Adrenal gland (tissue), 12 donors: ENCODE results near the gene ANKFN1. TPM values are rescaled to one million over a fixed set of nuclear protein-coding genes. Genes with fewer than 3 reads are reported as not detected.

Experiments
- DNase-seq, 7 donors: peaks; one replicate each; pipeline ENCODE4 v3.0.0-alpha.2; 2019 to 2020
- H3K27ac ChIP-seq, 5 donors: fragments of 200-600 bp; sonication (generic) in 4 of 5; 1 replicate in 3 of 5; 2 replicates in 2 of 5; pipeline versions ENCODE4 v1.5.1 to v1.8.0; 2016 to 2020; ENCODE audit warnings: mild to moderate bottlenecking in 1 of 5
- H3K27me3 ChIP-seq: fragments of 200-600 bp; 2 replicates; pipeline ENCODE4 v1.8.0; 2021
- H3K36me3 ChIP-seq, 2 donors: fragments of 200-600 bp; replicated peaks in 1 of 2; 1 replicate in 1 of 2; 2 replicates in 1 of 2; pipeline versions ENCODE4 v1.5.1 to v1.8.0; 2018 to 2022
- H3K4me1 ChIP-seq, 2 donors: fragments of 200-600 bp; replicated peaks in 1 of 2; 1 replicate in 1 of 2; 2 replicates in 1 of 2; pipeline versions ENCODE4 v1.5.1 to v1.8.0; 2018 to 2021
- H3K4me3 ChIP-seq, 4 donors: fragments of 200-600 bp; sonication (generic) in 3 of 4; one replicate each; pipeline ENCODE4 v1.5.1; 2016 to 2018
- H3K9me3 ChIP-seq, 3 donors: fragments of 200-600 bp; sonication (generic) in 1 of 3; replicated peaks in 1 of 3; 1 replicate in 2 of 3; 2 replicates in 1 of 3; pipeline versions ENCODE4 v1.5.1 to v1.8.0; 2016 to 2021
- POLR2A ChIP-seq, 2 donors: fragments of 450-650 bp; IDR thresholded peaks; one replicate each; pipeline ENCODE4 v1.6.1; 2017; ENCODE audit warnings: antibody characterized with exemption in 2 of 2, mild to moderate bottlenecking in 2 of 2, moderate library complexity in 1 of 2
- WGBS, 4 donors: extraction: QIAGEN DNeasy Blood & Tissue Kit in 2 of 4; methylation state at CpG; one replicate each; pipeline versions ENCODE4 v1.1.5 to v1.1.7; 2013 to 2017; 5-methylcytosine and 5-hydroxymethylcytosine counted together
- intact Hi-C, 2 donors: fragments of 100-400 bp; cut with DNase I; formaldehyde crosslinking; loops; one replicate each; pipeline versions ENCODE4 v1.14.1 to v1.15.0; 2022 to 2023
- polyA plus RNA-seq, 3 donors: library from polyadenylated mRNA; stranded (reverse); fragments of 200-250 nt in 2 of 3; fragments of 350-450 nt in 1 of 3; fragmentation: Illumina TruSeq in 1 of 3; extraction: RNeasy Lipid Tissue Mini Kit (QIAGEN cat#74804) in 1 of 3; gene quantifications; one replicate each; pipeline ENCODE4 v1.2.3, GENCODE V29; 2013 to 2014
- total RNA-seq, 9 donors: library from RNA; depleted of rRNA in 4 of 9; stranded (reverse); fragments of >200 nt in 4 of 9; fragments of 120-200 nt in 1 of 9; fragmentation: NEBNext Ultra II Directional in 1 of 9; extraction: Animal tissue kit (Norgen Biotek cat#: 25700) in 1 of 9; gene quantifications; one replicate each; pipeline versions ENCODE4 v1.1.0 to v1.2.4, GENCODE V29; 2013 to 2023
- TF ChIP-seq, protein P1 (sequence below), 6 experiments: fragments of 450-650 bp in 4 of 6; fragments of 200-600 bp in 2 of 6; sonication (generic) in 1 of 6; IDR thresholded peaks; 1 replicate in 5 of 6; 2 replicates in 1 of 6; pipeline versions ENCODE4 v1.5.1 to v1.8.0; 2016 to 2021; ENCODE audit warnings: antibody characterized with exemption in 6 of 6, mild to moderate bottlenecking in 2 of 6, moderate library complexity in 1 of 6
- donor health status: healthy with polysubstance abuse.
- donor health status: Bipolar disorder and iron deficiency.
- donor health status: DM: yes; HTN: yes; CAD: no.
- donor health status: DM: no; HTN: no; CAD: no.
- donor health status: DM: no; HTN: no; CAD: no.
- donor health status: DM: yes; HTN: yes; CAD: no.

ANKFN1 gene
- total and polyA plus RNA-seq, 12 donors: 0.18 to 1.6 (median 0.41) TPM; not detected in 5

DNA sequence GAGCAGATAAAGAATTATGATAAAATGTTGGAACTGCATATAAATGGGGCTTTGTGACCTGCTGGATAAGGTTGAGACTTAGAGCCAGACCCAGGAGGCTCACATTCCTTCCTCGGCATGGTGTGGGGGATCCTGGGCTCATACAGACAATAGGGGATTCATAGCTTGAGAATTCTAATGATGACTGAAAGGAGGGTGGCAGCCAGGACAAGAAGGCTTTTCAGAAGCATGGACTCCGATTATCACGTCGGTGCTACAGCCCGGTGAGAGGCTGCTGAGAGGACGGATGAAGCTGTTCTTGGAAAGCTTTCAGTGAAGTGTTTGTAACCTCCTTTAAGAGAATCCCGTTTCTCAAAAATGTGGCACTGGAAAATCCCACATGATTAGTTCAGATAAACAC, 167.2 kb downstream of the ANKFN1 start:
- no peak overlapping the region for H3K27ac ChIP-seq
- intact Hi-C loops: no loop called here
- no peaks in the 10 kb centered on the region for H3K9me3 ChIP-seq
- TF ChIP-seq, protein P1, sequence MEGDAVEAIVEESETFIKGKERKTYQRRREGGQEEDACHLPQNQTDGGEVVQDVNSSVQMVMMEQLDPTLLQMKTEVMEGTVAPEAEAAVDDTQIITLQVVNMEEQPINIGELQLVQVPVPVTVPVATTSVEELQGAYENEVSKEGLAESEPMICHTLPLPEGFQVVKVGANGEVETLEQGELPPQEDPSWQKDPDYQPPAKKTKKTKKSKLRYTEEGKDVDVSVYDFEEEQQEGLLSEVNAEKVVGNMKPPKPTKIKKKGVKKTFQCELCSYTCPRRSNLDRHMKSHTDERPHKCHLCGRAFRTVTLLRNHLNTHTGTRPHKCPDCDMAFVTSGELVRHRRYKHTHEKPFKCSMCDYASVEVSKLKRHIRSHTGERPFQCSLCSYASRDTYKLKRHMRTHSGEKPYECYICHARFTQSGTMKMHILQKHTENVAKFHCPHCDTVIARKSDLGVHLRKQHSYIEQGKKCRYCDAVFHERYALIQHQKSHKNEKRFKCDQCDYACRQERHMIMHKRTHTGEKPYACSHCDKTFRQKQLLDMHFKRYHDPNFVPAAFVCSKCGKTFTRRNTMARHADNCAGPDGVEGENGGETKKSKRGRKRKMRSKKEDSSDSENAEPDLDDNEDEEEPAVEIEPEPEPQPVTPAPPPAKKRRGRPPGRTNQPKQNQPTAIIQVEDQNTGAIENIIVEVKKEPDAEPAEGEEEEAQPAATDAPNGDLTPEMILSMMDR (IDR thresholded peaks at IDR 0.05): no peak
- no peak for TF ChIP-seq POLR2A (IDR thresholded peaks at IDR 0.05)
- H3K27me3 ChIP-seq: no peaks in the 10 kb centered on the region
- H3K36me3 ChIP-seq: no peaks in the 10 kb centered on the region
- H3K4me3 ChIP-seq: no peak overlapping the region
- no peaks in the 10 kb centered on the region for H3K4me1 ChIP-seq
- no peak for DNase-seq
- WGBS, 4 donors: 35 to 36% (median 36%) methylated on average over 7 of the region's 7 CpGs

DNA sequence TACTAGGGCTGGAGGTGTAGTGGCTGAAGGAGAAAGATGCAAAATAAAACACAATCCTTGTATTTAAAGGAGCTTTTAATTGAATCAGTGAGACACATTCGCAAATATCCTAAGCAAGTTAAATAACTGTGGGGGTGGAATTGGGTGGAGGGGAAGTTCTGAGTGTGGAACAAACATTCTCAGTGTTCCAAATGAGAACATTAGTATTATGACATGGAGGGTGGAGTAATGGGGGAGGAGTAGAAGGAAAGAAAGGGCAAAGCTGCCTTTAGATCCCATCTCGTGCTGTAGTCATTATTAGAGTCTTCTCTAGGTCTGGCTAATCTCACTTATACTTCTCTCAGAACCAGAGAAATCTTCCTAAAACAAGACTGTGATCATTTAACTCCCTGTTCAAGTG, 169.7 kb downstream of the ANKFN1 start:
- Histone ChIP-seq H3K4me1 (no peaks in the 10 kb centered on the region), H3K27ac (no peak overlapping the region), H3K27me3 (no peaks in the 10 kb centered on the region), H3K36me3 (no peaks in the 10 kb centered on the region), H3K4me3 (no peak overlapping the region), H3K9me3 (no peaks in the 10 kb centered on the region)
- WGBS, 4 donors: 39 to 68% (median 62%) methylated on average over 2 of the region's 2 CpGs
- intact Hi-C loops: no loop called here
- DNase-seq: no peak
- no peak for TF ChIP-seq POLR2A (IDR thresholded peaks at IDR 0.05)
- TF ChIP-seq, protein P1 (IDR thresholded peaks at IDR 0.05): no peak

DNA sequence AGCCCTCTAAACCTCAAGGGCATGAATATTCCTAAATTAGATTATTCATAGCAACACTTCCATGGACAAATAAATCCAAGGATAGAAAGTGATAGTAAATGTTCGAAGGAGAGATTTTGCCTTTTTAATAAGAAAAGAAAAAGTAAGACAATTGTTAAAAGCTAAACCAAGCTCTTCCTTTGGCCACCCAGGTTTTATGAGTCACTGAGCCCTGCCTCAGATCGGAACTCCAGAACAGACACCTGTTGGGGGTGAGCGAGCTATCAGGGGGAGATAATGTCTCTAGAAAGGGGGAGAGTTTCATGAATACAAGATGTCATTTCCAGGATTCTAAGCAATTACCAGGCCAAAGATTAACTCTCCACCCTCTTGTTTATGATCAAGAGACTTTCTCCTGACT, 171.4 kb downstream of the ANKFN1 start:
- H3K4me3 ChIP-seq: no peak overlapping the region
- intact Hi-C loops: no loop called here
- TF ChIP-seq, protein P1 (IDR thresholded peaks at IDR 0.05): no peak
- no peak for TF ChIP-seq POLR2A (IDR thresholded peaks at IDR 0.05)
- no peak overlapping the region for H3K27ac ChIP-seq
- DNase-seq: no peak
- H3K36me3 ChIP-seq: no peaks in the 10 kb centered on the region
- H3K9me3 ChIP-seq: no peaks in the 10 kb centered on the region
- H3K27me3 ChIP-seq: no peaks in the 10 kb centered on the region
- no peaks in the 10 kb centered on the region for H3K4me1 ChIP-seq
- 71 to 74% (median 73%) methylated on average over 3 of the region's 3 CpGs for WGBS, 4 donors

DNA sequence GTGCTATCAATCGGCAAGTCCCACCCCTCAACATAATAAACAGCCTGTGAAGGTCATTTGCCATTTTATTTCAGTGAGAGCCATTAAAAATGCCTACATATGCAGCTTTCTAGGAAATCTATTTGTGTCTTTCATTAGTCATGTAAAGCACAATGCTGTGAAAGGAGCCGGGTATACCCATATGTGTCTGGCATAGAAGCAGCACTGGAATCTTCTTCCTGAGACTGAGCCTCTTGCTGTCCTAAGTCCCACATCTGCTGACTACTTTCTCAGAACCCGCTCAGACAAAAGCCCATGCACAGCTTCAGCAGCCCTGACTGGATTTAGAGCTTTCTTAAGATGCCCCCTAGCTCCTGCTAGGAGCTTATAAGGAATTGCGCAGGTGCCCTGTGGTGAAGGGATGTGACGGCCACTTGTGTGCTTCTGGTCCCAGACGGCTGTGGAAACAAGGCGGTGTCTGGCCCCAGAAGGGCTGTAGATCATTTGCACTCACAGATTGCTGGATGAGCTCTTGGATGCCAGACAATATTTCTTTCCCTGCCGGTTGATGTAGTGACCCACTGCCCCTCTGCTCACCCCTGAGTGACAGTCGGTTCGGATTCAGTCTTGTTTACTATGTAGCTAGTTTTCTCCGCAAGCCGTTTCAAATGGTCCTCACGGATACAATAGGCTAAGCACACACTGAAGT, 172.2 kb downstream of the ANKFN1 start:
- no peak for DNase-seq
- intact Hi-C loops: no loop called here
- Histone ChIP-seq H3K36me3 (no peaks in the 10 kb centered on the region), H3K27me3 (no peaks in the 10 kb centered on the region), H3K9me3 (no peaks in the 10 kb centered on the region), H3K27ac (no peak overlapping the region), H3K4me1 (no peaks in the 10 kb centered on the region), H3K4me3 (no peak overlapping the region)
- 19 to 46% (median 42%) methylated on average over 8 to 13 of the region's 13 CpGs for WGBS, 4 donors
- no peak for TF ChIP-seq POLR2A (IDR thresholded peaks at IDR 0.05)
- TF ChIP-seq, protein P1 (IDR thresholded peaks at IDR 0.05): no peak
